Measurements from ENCODE around the gene STK32B.

STK32B gene

GRCh38 chr4:5126857-5127256 lies 75.6 kb downstream of the STK32B start:
- DNase-seq = no peak

GRCh38 chr4:5127556-5127955 lies 76.3 kb downstream of the STK32B start:
- DNase-seq = no peak

- no peak for DNase-seq
These were observed 77.3 kb downstream of the STK32B start for GRCh38 chr4:5128569-5128968.

GRCh38 chr4:5133201-5133600 lies 81.9 kb downstream of the STK32B start:
- DNase-seq = no peak

GRCh38 chr4:5133933-5134594 lies 82.8 kb downstream of the STK32B start:
- no peak for DNase-seq

GRCh38 chr4:5134620-5135019 lies 83.3 kb downstream of the STK32B start:
- DNase-seq = no peak

- no peak for DNase-seq
These were observed 85.9 kb downstream of the STK32B start for GRCh38 chr4:5137226-5137625.

GRCh38 chr4:5137927-5138326 lies 86.6 kb downstream of the STK32B start:
- DNase-seq = no peak

GRCh38 chr4:5138389-5138788 lies 87.1 kb downstream of the STK32B start:
- no peak for DNase-seq

GRCh38 chr4:5139141-5139540 lies 87.9 kb downstream of the STK32B start:
- no peak for DNase-seq

- DNase-seq = no peak
These were observed 90.5 kb downstream of the STK32B start for GRCh38 chr4:5141802-5142201.

GRCh38 chr4:5142726-5143125 lies 91.4 kb downstream of the STK32B start:
- no peak for DNase-seq

- no peak for DNase-seq
These were observed 92.1 kb downstream of the STK32B start for GRCh38 chr4:5143306-5143861.

- DNase-seq = no peak
These were observed 92.7 kb downstream of the STK32B start for GRCh38 chr4:5143940-5144339.

GRCh38 chr4:5144384-5144783 lies 93.1 kb downstream of the STK32B start:
- no peak for DNase-seq

GRCh38 chr4:5146248-5146647 lies 95.0 kb downstream of the STK32B start:
- DNase-seq = no peak

GRCh38 chr4:5152521-5152920 lies 101.2 kb downstream of the STK32B start:
- DNase-seq = no peak

GRCh38 chr4:5156682-5157081 lies 105.4 kb downstream of the STK32B start:
- DNase-seq = no peak

- no peak for DNase-seq
These were observed 106.8 kb downstream of the STK32B start for GRCh38 chr4:5157791-5158770.

GRCh38 chr4:5158825-5159224 lies 107.5 kb downstream of the STK32B start:
- DNase-seq = no peak

GRCh38 chr4:5160668-5161067 lies 109.4 kb downstream of the STK32B start:
- DNase-seq = no peak

- no peak for DNase-seq
These were observed 111.7 kb downstream of the STK32B start for GRCh38 chr4:5162909-5163508.

GRCh38 chr4:5164221-5164912 lies 113.1 kb downstream of the STK32B start:
- no peak for DNase-seq
